Liver (tissue), 9 donors: ENCODE measurements around the gene TNFAIP8. TPM values are rescaled to one million over a fixed set of nuclear protein-coding genes. Genes with fewer than 3 reads are reported as not detected.

Experiments used
- DNase-seq: peaks from one replicate; pipeline ENCODE4 v3.0.0-alpha.2; 2017; ENCODE audit warnings: low spot score
- H3K27ac ChIP-seq, 2 donors: one replicate each; pipeline ENCODE4 v1.7.0; 2013; ENCODE audit warnings: inconsistent platforms in 2 of 2, low read length in 2 of 2, control low read depth in 1 of 2, low read depth in 1 of 2, mild to moderate bottlenecking in 1 of 2
- H3K27me3 ChIP-seq, 4 donors: one replicate each; pipeline versions ENCODE4 v1.6.1 to v1.7.0; 2013; ENCODE audit warnings: low read length in 3 of 4, inconsistent platforms in 1 of 4, mild to moderate bottlenecking in 1 of 4, moderate library complexity in 1 of 4; ENCODE audit not compliant: control insufficient read depth in 4 of 4, insufficient read depth in 4 of 4
- H3K36me3 ChIP-seq, 4 donors: one replicate each; pipeline versions ENCODE4 v1.6.1 to v1.7.0; 2013; ENCODE audit warnings: low read length in 3 of 4, mild to moderate bottlenecking in 3 of 4, low read depth in 1 of 4, moderate library complexity in 1 of 4; ENCODE audit not compliant: control insufficient read depth in 4 of 4, insufficient read depth in 3 of 4
- H3K4me1 ChIP-seq, 4 donors: one replicate each; pipeline versions ENCODE4 v1.6.1 to v1.7.0; 2013; ENCODE audit warnings: low read length in 3 of 4, mild to moderate bottlenecking in 3 of 4, moderate library complexity in 1 of 4; ENCODE audit not compliant: control insufficient read depth in 4 of 4, insufficient read depth in 4 of 4
- H3K4me3 ChIP-seq, 3 donors: one replicate each; pipeline versions ENCODE4 v1.6.1 to v1.7.0; 2013; ENCODE audit warnings: low read length in 3 of 3, control low read depth in 1 of 3, low read depth in 1 of 3, mild to moderate bottlenecking in 1 of 3
- H3K9ac ChIP-seq, 2 donors: one replicate each; pipeline ENCODE4 v1.7.0; 2013; ENCODE audit warnings: low read length in 2 of 2, mild to moderate bottlenecking in 2 of 2, moderate library complexity in 2 of 2, control low read depth in 1 of 2, low read depth in 1 of 2
- H3K9me3 ChIP-seq, 4 donors: one replicate each; pipeline versions ENCODE4 v1.6.1 to v1.7.0; 2013; ENCODE audit warnings: low read length in 3 of 4; ENCODE audit not compliant: control insufficient read depth in 4 of 4
- EGR1 ChIP-seq, 2 donors: IDR thresholded peaks; 2 replicates each; pipeline ENCODE4 v1.6.1; 2016 to 2018; ENCODE audit warnings: antibody characterized with exemption in 2 of 2, low read depth in 2 of 2
- GABPA ChIP-seq, 2 donors: IDR thresholded peaks in 1 of 2; conservative IDR thresholded peaks in 1 of 2; 2 replicates each; pipeline ENCODE4 v1.6.1; 2016; ENCODE audit warnings: antibody characterized with exemption in 2 of 2, mild to moderate bottlenecking in 1 of 2, moderate library complexity in 1 of 2
- HNF4G ChIP-seq: IDR thresholded peaks from 2 replicates; pipeline ENCODE4 v1.6.1; 2016; ENCODE audit warnings: antibody characterized with exemption
- NR2F2 ChIP-seq: IDR thresholded peaks from 2 replicates; pipeline ENCODE4 v1.6.1; 2016; ENCODE audit warnings: antibody characterized with exemption
- RAD21 ChIP-seq, 2 donors: IDR thresholded peaks; 2 replicates each; pipeline ENCODE4 v1.6.1; 2016; ENCODE audit warnings: antibody characterized with exemption in 2 of 2, mild to moderate bottlenecking in 2 of 2
- REST ChIP-seq: IDR thresholded peaks from 2 replicates; pipeline ENCODE4 v1.6.1; 2016; ENCODE audit warnings: antibody characterized with exemption, mild to moderate bottlenecking
- RXRA ChIP-seq, 2 donors: IDR thresholded peaks; 2 replicates each; pipeline ENCODE4 v1.6.1; 2017 to 2018; ENCODE audit warnings: antibody characterized with exemption in 2 of 2, mild to moderate bottlenecking in 1 of 2
- SP1 ChIP-seq: IDR thresholded peaks from 2 replicates; pipeline ENCODE4 v1.6.1; 2018; ENCODE audit warnings: antibody characterized with exemption, mild to moderate bottlenecking
- TAF1 ChIP-seq: conservative IDR thresholded peaks from 2 replicates; pipeline ENCODE4 v1.6.1; 2016; ENCODE audit warnings: antibody characterized with exemption, mild to moderate bottlenecking
- YY1 ChIP-seq: IDR thresholded peaks from 2 replicates; pipeline ENCODE4 v1.6.1; 2016; ENCODE audit warnings: antibody characterized with exemption, mild to moderate bottlenecking
- ZBTB33 ChIP-seq: IDR thresholded peaks from 2 replicates; pipeline ENCODE4 v1.6.1; 2016; ENCODE audit warnings: antibody characterized with exemption
- WGBS: extraction: QIAGEN DNeasy Blood & Tissue Kit; methylation state at CpG from one replicate; pipeline ENCODE4 v1.1.7; 2013; 5-methylcytosine and 5-hydroxymethylcytosine counted together
- polyA plus RNA-seq, 2 donors: library from polyadenylated mRNA; stranded (reverse) in 1 of 2; unstranded in 1 of 2; fragments of 200-250 nt in 1 of 2; fragments of >200 nt in 1 of 2; fragmentation: Nextera tagmentation in 1 of 2; extraction: Ambion mirVana in 1 of 2; gene quantifications; one replicate each; pipeline versions ENCODE4 v1.2.1 to v1.2.3, GENCODE V29; 2013 to 2015
- total RNA-seq, 2 donors: library from RNA; depleted of rRNA; stranded (reverse); fragments of >200 nt; gene quantifications; one replicate each; pipeline ENCODE4 v1.2.3, GENCODE V29; 2014
- TF ChIP-seq, protein P1 (sequence below): IDR thresholded peaks from 2 replicates; pipeline ENCODE4 v1.6.1; 2016; ENCODE audit warnings: antibody characterized with exemption
- TF ChIP-seq, protein P2 (sequence below): fragments of 150-350 bp; IDR thresholded peaks from 2 replicates; pipeline ENCODE4 v1.5.1; 2017; ENCODE audit warnings: improper control_type of control experiment, low read depth, low read length; ENCODE audit not compliant: missing input control
- donor health status: healthy.
- donor health status: healthy.
- donor health status: healthy.
- donor health status: healthy.
- donor health status: healthy.

Gene TNFAIP8
- total and polyA plus RNA-seq, 4 donors, result 2.6 to 28.6 (median 4.4) TPM

- no peaks in the 10 kb centered on the region for H3K27me3 ChIP-seq
- DNase-seq, result no peak
- 98% methylated on average over 2 of the region's 2 CpGs for WGBS
- TF ChIP-seq YY1, result no peak
- no peak for TF ChIP-seq RAD21 (IDR thresholded peaks at IDR 0.05)
- no peak for TF ChIP-seq NR2F2
- TF ChIP-seq HNF4G, result no peak
- no peak for TF ChIP-seq SP1
- no peak for TF ChIP-seq EGR1 (IDR thresholded peaks at IDR 0.05; ENCODE audit: low read depth in 2 of 2)
- TF ChIP-seq TAF1, result no peak
- no peak for TF ChIP-seq ZBTB33
- TF ChIP-seq, protein P1, sequence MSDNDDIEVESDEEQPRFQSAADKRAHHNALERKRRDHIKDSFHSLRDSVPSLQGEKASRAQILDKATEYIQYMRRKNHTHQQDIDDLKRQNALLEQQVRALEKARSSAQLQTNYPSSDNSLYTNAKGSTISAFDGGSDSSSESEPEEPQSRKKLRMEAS, result no peak
- TF ChIP-seq, protein P2, sequence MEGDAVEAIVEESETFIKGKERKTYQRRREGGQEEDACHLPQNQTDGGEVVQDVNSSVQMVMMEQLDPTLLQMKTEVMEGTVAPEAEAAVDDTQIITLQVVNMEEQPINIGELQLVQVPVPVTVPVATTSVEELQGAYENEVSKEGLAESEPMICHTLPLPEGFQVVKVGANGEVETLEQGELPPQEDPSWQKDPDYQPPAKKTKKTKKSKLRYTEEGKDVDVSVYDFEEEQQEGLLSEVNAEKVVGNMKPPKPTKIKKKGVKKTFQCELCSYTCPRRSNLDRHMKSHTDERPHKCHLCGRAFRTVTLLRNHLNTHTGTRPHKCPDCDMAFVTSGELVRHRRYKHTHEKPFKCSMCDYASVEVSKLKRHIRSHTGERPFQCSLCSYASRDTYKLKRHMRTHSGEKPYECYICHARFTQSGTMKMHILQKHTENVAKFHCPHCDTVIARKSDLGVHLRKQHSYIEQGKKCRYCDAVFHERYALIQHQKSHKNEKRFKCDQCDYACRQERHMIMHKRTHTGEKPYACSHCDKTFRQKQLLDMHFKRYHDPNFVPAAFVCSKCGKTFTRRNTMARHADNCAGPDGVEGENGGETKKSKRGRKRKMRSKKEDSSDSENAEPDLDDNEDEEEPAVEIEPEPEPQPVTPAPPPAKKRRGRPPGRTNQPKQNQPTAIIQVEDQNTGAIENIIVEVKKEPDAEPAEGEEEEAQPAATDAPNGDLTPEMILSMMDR, result no peak
- TF ChIP-seq REST, result no peak
- TF ChIP-seq GABPA (IDR thresholded peaks at IDR 0.05 in 1 of 2, conservative IDR thresholded peaks at IDR 0.05 in 1 of 2), result no peak
- H3K27ac ChIP-seq, result no peak overlapping the region
- no peak overlapping the region for H3K9ac ChIP-seq
- no peaks in the 10 kb centered on the region for H3K9me3 ChIP-seq
- H3K36me3 ChIP-seq, result no peaks in the 10 kb centered on the region
- H3K4me1 ChIP-seq, result peaks cover 0 to 6% (median 0%) of the 10 kb centered on the region in 4 donors
- H3K4me3 ChIP-seq, result no peak overlapping the region
These were observed 6.9 kb downstream of the TNFAIP8 start for GRCh38 chr5:119362714-119363113.

DNA sequence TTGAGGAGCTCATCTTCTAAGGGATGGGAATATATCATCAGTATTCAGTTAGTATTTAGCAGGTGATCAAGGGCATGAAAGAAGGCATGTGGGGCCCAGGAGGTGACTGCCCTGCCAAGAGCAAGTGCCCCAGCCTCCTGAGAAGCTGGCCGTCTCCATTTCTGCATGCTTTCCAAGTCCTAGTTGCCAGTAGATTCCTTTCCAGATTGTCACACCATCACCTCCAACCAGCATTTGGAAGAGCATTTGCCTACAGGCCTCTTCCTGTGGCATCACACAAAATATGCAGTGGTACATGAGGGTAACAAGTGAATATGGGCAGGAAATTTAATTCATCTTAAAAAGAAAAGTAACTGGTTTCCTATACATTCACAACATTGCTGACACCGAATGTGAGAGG is 7.5 kb downstream of the TNFAIP8 start:
- H3K27me3 ChIP-seq, result no peaks in the 10 kb centered on the region
- 87% methylated on average over 2 of the region's 2 CpGs for WGBS

More for the DNA sequence above, 7.5 kb downstream of the TNFAIP8 start:
- no peak overlapping the region for H3K27ac ChIP-seq
- H3K9me3 ChIP-seq, result no peaks in the 10 kb centered on the region
- no peak for TF ChIP-seq GABPA (IDR thresholded peaks at IDR 0.05 in 1 of 2, conservative IDR thresholded peaks at IDR 0.05 in 1 of 2)
- TF ChIP-seq YY1, result no peak
- no peak for TF ChIP-seq RXRA (IDR thresholded peaks at IDR 0.05)
- TF ChIP-seq REST, result no peak
- TF ChIP-seq ZBTB33, result no peak
- TF ChIP-seq TAF1, result no peak
- H3K4me1 ChIP-seq, result peaks cover 0 to 6% (median 0%) of the 10 kb centered on the region in 4 donors
- DNase-seq, result no peak
- no peaks in the 10 kb centered on the region for H3K36me3 ChIP-seq
- no peak overlapping the region for H3K4me3 ChIP-seq
- no peak overlapping the region for H3K9ac ChIP-seq
